HTR-8/SVneo (cell line): Measurements from ENCODE around the gene LCOR.

Experiments used
- DNase-seq: peaks from one replicate; pipeline ENCODE4 v3.0.0; 2011; ENCODE audit warnings: low spot score, mixed read lengths; ENCODE audit not compliant: insufficient read length
- FAIRE-seq: peaks from 2 replicates; lab custom pipeline; 2011; peaks lifted over from hg19 to GRCh38; lab: Jason Lieb, UNC

LCOR gene

DNA sequence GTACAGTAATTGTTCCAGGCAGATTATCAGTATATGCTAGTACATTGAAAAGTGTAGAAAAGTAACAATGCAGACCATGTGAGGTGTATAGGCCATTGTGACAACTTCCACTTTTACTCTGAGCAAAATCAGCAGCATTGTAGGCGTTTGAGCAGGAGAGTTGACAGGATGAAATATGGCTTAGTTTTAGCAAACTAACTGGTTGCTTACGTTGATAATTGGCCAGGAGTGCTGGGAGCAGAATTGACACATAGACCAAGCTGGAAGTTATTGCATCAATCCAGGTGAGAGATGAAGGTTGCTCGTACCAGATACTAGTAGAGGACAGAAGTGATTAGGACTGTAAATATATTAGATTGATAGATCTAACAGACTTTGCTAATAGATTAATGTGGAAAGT is 46.0 kb downstream of the LCOR start:
- no peak for DNase-seq
- no peak for FAIRE-seq

GRCh38 chr10:96880575-96880974 is 48.5 kb downstream of the LCOR start:
- FAIRE-seq (no peak), DNase-seq (no peak)

DNA sequence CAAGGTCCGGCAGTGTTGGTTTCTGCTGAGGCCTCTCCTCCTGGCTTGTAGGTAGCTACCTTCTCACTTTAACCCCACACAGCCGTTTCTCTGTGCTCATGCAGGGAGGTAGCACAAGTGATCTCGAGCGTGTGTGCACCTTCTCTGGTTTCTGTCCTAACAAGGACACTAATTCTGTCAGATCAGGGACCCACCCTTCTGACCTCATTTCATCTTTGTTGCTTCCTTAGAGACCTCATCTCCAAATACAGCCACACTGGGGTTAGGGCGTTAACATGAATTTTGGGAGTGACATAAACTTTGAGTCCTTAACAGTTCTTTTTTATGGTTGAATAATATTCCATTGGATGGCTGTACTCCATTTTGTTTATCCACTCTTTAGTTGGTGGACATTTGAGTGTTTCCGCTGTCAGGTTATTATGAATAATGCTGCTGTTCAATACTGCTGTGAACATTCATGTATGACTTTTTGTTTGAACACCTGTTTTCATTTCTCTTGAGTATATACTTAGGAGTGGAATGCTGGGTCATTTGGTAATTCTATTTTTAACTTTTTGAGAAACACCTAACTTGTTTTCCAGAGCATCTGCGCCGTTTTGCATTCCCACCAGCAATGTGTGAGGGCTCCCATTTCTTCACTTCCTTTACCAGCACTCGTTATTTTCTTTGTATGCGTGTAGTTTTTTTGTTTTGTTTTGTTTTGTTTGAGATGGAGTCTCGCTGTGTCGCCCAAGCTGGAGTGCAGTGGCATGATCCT is 57.5 kb downstream of the LCOR start:
- DNase-seq (no peak), FAIRE-seq (no peak)

- DNase-seq: no peak
- FAIRE-seq: no peak
Observed at GRCh38 chr10:96890172-96890513, 58.0 kb downstream of the LCOR start.

- DNase-seq (no peak), FAIRE-seq (no peak)
Observed at GRCh38 chr10:96890580-96890979, 58.5 kb downstream of the LCOR start.

DNA sequence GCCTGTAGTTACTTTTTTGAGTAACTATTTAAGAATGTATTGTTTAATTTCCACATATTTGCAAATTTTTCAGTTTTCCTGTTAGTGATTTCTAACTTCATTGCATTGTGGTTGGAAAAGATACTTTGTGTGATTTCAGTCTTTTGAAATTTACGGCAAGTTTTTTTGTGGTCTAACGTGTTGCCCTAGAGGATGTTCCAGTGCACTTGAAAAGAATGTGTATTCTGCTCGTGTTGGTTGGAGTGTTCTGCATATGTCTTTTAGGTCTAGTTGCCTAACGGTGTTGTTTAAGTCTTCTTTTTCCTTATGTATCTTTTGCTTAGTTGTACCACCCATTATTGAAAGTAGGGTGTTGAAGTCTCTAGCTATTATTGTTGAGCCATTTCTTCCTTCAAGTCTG is 59.7 kb downstream of the LCOR start:
- no peak for DNase-seq
- no peak for FAIRE-seq

GRCh38 chr10:96895662-96896424 is 63.7 kb downstream of the LCOR start:
- DNase-seq (no peak), FAIRE-seq (no peak)

DNA sequence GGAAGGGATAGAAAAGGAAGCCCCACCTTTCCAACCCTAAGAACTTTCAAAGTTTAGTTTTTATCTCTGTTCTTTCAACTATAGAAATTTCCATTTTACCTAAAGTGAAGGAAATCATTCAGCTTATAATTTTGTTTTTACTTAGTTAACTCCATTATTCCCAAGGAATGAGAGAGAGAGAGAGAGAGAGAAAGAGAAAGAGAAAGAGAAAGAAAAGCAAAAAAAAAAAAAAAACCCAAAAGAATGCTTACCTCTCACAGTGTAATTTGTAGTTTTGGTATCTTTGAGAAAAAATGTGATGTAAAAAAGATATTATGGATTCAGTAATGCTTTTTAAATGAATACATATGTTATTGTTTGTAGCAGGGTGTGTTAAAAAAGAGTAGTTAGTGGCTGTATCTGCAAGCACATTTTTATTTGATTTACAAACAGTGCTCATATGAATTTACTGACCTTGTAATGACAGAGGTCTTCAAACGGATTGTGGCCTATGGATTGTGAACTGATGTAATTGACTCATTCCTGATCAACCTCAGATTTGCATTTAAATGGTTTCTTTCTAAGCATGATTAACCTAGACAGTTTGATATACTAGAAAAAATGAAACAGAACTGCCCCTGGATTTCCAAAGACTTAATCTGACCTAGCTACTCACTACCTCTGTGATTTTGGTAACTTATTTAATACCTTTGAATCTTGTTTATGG is 64.9 kb downstream of the LCOR start:
- DNase-seq (no peak), FAIRE-seq (no peak)

GRCh38 chr10:96902117-96902516 is 70.0 kb downstream of the LCOR start:
- FAIRE-seq: no peak

GRCh38 chr10:96902731-96903358 is 70.7 kb downstream of the LCOR start:
- DNase-seq (no peak), FAIRE-seq (no peak)

More at GRCh38 chr10:96902117-96902516, 70.0 kb downstream of the LCOR start:
- no peak for DNase-seq

DNA sequence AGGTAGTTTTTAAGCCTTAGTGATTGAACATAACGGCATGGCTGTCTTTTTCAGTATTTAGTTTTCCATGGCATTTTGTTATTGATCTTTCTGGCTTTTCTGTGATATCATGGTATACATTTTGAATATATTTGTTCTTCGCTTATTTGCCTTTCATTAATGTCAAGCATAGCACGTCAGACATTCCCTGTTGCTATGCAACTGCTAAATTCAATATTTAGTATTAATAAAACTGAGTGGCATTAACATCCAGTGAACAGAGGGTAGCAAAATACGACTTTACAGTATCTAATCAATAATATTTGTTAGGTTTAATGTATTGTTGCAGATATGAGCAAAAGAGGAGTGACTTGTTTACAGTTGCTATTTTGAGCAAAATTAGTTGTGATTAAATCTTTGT is 72.5 kb downstream of the LCOR start:
- FAIRE-seq (no peak), DNase-seq (no peak)

DNA sequence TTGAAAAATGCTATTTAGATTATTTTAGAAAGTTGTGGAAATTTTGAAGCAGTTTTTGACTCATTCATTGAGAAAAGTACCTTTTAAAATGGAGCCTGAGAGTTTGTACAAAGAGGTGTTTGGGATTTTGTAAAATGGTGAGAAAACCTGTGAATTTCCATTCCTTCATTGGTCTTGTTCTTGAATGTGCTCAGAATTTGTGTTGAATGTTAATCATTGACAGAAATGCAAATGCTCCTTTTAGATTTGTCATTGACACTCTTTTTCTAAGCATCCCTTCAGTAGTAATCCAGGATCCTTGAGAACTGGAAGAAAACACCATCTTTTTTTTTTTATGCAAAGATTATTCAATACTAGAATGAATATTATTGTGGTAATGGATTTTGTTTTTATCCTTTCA is 74.8 kb downstream of the LCOR start:
- FAIRE-seq (no peak), DNase-seq (no peak)

GRCh38 chr10:96910488-96911395 is 78.6 kb downstream of the LCOR start:
- DNase-seq (peak; percentile 34), FAIRE-seq (no peak)

GRCh38 chr10:96912405-96912804 is 80.3 kb downstream of the LCOR start:
- no peak for FAIRE-seq
- DNase-seq: no peak

DNA sequence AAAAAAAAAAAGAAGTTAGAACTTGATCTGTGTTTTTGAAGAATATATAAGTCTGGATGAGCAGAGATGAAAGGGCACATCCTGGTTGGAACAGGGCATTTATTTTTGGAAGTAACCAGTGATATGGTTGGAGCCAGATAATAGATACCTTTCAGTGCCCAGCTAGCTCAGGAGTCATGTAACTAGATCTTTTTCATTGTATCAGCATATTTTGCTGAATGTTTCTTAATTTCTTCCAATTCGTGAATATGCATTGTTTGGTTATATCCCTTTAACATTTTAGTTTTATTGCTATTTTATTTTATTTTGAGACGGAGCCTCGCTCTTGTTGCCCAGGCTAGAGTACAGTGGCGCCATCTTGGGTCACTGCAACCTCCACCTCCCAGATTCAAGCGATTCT is 81.8 kb downstream of the LCOR start:
- no peak for FAIRE-seq
- DNase-seq: no peak

DNA sequence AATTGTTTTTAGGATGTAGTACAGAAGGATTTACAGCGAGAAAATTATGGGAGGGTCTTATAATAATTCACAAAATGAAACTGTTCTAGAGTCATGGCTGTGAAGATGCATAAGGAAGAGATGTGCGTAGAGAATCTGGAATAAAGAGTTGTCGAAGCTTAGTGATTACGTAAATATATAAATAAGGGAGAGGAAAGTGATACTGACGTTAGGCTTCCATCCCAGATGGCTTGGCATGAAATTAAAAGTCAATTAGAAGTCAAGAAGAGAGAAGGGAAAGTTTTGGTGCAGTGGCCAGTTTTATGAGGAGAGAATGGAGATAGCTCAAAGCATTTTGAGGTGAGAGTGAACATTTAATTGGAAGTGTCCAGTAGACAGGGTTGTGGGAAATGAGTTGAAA is 85.5 kb downstream of the LCOR start:
- FAIRE-seq: no peak

GRCh38 chr10:96918214-96919002 is 86.3 kb downstream of the LCOR start:
- FAIRE-seq: no peak

More for the DNA sequence above, 85.5 kb downstream of the LCOR start:
- no peak for DNase-seq

DNA sequence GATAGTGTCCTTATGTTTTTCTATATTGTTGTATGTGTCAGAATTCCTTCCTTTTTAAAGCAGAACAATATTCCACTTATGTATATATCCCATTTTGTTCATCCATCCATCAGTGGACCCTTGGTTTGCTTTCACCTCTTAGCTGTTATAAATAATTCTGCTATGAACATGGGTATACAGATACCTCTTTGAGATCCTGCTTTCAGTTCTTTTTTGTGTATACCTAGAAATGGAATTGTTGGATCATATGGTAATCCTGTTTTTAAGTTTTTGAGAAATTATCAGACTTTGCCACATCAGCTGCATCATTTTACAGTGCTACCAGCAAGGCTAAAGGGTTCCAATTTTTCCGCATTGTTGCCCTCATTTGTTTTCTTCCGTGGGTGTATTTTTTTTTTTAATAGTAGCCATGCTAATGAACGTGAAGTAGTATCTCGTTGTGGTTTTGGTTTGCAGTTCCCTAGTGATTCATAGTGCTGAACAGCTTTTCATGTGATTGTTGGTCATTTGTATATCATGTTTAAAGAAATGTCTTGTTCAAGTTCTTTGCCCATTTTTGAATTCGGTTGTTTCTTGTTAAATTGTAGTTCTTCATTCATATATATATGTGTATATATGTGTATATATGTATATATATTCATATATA is 87.8 kb downstream of the LCOR start:
- FAIRE-seq (no peak), DNase-seq (no peak)

More at GRCh38 chr10:96918214-96919002, 86.3 kb downstream of the LCOR start:
- no peak for DNase-seq
